Measurements from ENCODE around the gene PCOLCE2.

Gene PCOLCE2

DNA sequence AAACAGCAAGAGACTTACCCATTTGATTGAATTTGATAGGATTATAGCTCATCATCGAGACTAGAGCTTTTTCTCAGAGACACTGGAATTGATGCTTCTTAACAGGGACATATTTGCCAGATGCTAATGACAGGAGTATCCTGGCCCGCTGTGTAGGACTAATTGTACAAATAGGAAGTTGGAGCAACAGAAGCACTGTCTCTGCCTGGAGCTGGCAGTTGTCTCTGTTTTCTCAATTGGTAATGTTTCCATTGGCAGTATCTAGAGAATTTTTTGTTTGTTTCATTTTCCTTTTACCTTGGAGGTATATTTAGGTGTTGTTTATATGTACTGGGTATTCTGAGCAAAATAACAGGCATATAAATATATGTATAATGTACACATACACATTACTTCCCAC lies 8.9 kb upstream of the PCOLCE2 start:
- H4K20me1 ChIP-seq (ENCODE audit: control insufficient read depth, insufficient read depth, low read depth, low read length) = no peaks in the 10 kb centered on the region
- H3K36me3 ChIP-seq (ENCODE audit: control insufficient read depth, low read length) = no peaks in the 10 kb centered on the region
- no peaks in the 10 kb centered on the region for H3K9me3 ChIP-seq (ENCODE audit: control insufficient read depth, insufficient read depth, low read length)
- no peak overlapping the region for H3K4me2 ChIP-seq (ENCODE audit: low read length)
- no peak overlapping the region for H3K4me3 ChIP-seq (ENCODE audit: low read length)
- no peaks in the 10 kb centered on the region for H3F3A ChIP-seq (ENCODE audit: control insufficient read depth, insufficient read depth)
- H3K9me2 ChIP-seq (replicated peaks; ENCODE audit: control insufficient read depth, low read length) = no peaks in the 10 kb centered on the region
- H3K79me2 ChIP-seq (ENCODE audit: control insufficient read depth, low read length) = no peaks in the 10 kb centered on the region
- peaks cover 9% of the 10 kb centered on the region; the same call in 1 of the 2 replicates for H3K27me3 ChIP-seq (ENCODE audit: control insufficient read depth, low read length)
- no peak for TF ChIP-seq EZH2phosphoT487 (IDR thresholded peaks at IDR 0.05; ENCODE audit: borderline replicate concordance, low read length)
- TF ChIP-seq, protein P1, sequence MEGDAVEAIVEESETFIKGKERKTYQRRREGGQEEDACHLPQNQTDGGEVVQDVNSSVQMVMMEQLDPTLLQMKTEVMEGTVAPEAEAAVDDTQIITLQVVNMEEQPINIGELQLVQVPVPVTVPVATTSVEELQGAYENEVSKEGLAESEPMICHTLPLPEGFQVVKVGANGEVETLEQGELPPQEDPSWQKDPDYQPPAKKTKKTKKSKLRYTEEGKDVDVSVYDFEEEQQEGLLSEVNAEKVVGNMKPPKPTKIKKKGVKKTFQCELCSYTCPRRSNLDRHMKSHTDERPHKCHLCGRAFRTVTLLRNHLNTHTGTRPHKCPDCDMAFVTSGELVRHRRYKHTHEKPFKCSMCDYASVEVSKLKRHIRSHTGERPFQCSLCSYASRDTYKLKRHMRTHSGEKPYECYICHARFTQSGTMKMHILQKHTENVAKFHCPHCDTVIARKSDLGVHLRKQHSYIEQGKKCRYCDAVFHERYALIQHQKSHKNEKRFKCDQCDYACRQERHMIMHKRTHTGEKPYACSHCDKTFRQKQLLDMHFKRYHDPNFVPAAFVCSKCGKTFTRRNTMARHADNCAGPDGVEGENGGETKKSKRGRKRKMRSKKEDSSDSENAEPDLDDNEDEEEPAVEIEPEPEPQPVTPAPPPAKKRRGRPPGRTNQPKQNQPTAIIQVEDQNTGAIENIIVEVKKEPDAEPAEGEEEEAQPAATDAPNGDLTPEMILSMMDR (IDR thresholded peaks at IDR 0.05; ENCODE audit: low read depth, low read length, poor library complexity, severe bottlenecking) = no peak
- H3K4me1 ChIP-seq (ENCODE audit: control insufficient read depth, low read length) = no peaks in the 10 kb centered on the region
- no peak overlapping the region for H3K27ac ChIP-seq (ENCODE audit: low read depth, low read length)

DNA sequence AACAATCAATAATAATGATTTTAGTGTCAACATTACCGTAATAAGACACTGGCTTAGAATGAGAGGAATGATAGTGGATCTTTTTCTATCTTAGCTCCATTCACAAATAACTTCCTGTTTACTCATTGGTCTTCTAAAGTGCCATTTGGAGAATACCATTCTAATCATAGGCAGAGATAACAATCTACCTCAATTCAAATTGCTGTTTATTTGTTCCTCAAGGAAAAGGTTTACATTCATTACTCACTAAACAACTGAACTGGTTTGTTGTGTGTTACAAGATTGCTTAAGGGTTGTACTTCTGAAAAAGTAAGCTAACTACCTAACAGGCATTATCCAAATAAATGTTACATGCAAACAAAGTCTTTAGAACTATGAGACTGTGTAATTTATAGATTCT lies 8.1 kb upstream of the PCOLCE2 start:
- Histone ChIP-seq H3K27me3 (ENCODE audit: control insufficient read depth, low read length) (peaks cover 9% of the 10 kb centered on the region; the same call in 1 of the 2 replicates), H4K20me1 (ENCODE audit: control insufficient read depth, insufficient read depth, low read depth, low read length) (no peaks in the 10 kb centered on the region), H3K36me3 (ENCODE audit: control insufficient read depth, low read length) (no peaks in the 10 kb centered on the region), H3K4me2 (ENCODE audit: low read length) (no peak overlapping the region), H3K4me1 (ENCODE audit: control insufficient read depth, low read length) (no peaks in the 10 kb centered on the region), H3K27ac (ENCODE audit: low read depth, low read length) (no peak overlapping the region), H3F3A (ENCODE audit: control insufficient read depth, insufficient read depth) (no peaks in the 10 kb centered on the region), H3K9me2 (replicated peaks; ENCODE audit: control insufficient read depth, low read length) (no peaks in the 10 kb centered on the region), H3K79me2 (ENCODE audit: control insufficient read depth, low read length) (no peaks in the 10 kb centered on the region), H3K4me3 (ENCODE audit: low read length) (no peak overlapping the region), H3K9me3 (ENCODE audit: control insufficient read depth, insufficient read depth, low read length) (no peaks in the 10 kb centered on the region)
- TF ChIP-seq EZH2phosphoT487 (IDR thresholded peaks at IDR 0.05; ENCODE audit: borderline replicate concordance, low read length) = no peak
- TF ChIP-seq, protein P1 (IDR thresholded peaks at IDR 0.05; ENCODE audit: low read depth, low read length, poor library complexity, severe bottlenecking) = no peak

DNA sequence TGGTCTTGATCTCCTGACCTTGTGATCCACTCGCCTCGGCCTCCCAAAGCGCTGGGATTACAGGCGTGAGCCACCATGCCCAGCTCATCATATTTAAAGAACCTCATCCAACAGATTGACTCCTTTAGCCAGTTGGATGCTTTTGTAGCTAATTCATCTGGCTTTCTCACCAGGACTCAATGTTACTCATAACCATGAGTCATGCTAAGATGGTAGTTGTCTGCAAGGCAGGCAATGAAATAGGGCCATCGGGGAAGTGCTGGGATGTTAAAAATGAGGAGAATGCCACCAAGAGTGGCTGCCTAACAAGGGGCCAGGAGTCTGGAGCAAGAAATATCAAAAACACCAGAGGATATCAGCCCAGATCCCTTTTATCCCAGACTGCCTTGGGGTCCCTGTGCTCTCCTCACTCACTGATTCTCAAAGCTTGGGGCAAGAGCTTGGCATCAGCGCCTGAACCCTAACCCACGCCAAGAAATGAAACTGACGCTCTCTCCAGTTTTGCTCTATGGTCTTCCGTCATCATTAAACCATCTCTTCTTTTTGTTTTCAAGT lies 7.4 kb upstream of the PCOLCE2 start:
- H3K9me3 ChIP-seq (ENCODE audit: control insufficient read depth, insufficient read depth, low read length) = no peaks in the 10 kb centered on the region
- no peaks in the 10 kb centered on the region for H4K20me1 ChIP-seq (ENCODE audit: control insufficient read depth, insufficient read depth, low read depth, low read length)
- H3K27me3 ChIP-seq (ENCODE audit: control insufficient read depth, low read length) = peaks cover 9% of the 10 kb centered on the region; the same call in 1 of the 2 replicates
- no peaks in the 10 kb centered on the region for H3K4me1 ChIP-seq (ENCODE audit: control insufficient read depth, low read length)
- no peak overlapping the region for H3K4me2 ChIP-seq (ENCODE audit: low read length)
- TF ChIP-seq, protein P1 (IDR thresholded peaks at IDR 0.05; ENCODE audit: low read depth, low read length, poor library complexity, severe bottlenecking) = no peak
- H3F3A ChIP-seq (ENCODE audit: control insufficient read depth, insufficient read depth) = no peaks in the 10 kb centered on the region
- H3K4me3 ChIP-seq (ENCODE audit: low read length) = no peak overlapping the region
- no peaks in the 10 kb centered on the region for H3K36me3 ChIP-seq (ENCODE audit: control insufficient read depth, low read length)
- no peaks in the 10 kb centered on the region for H3K9me2 ChIP-seq (replicated peaks; ENCODE audit: control insufficient read depth, low read length)
- H3K27ac ChIP-seq (ENCODE audit: low read depth, low read length) = no peak overlapping the region
- no peaks in the 10 kb centered on the region for H3K79me2 ChIP-seq (ENCODE audit: control insufficient read depth, low read length)
